UCSD-AML1 (cell line): ENCODE measurements around the gene TMEM126B.

Source experiments
- DNase-seq: peaks from one replicate; lab custom pipeline; 2025; ENCODE audit not compliant: unreplicated experiment; lab: John Stamatoyannopoulos, UW

TMEM126B gene

GRCh38 chr11:85682330-85683305 lies 54.2 kb downstream of the TMEM126B start:
- DNase-seq = no peak

- no peak for DNase-seq
Measured at GRCh38 chr11:85685125-85685819, 56.9 kb downstream of the TMEM126B start.

GRCh38 chr11:85685820-85686459 lies 57.5 kb downstream of the TMEM126B start, which contains the start of gene CCDC89:
CCDC89 (minus strand) TSS chr11:85686195; CDS start chr11:85686130, 65 bp downstream.
- no peak for DNase-seq
